ENCODE measurements around the gene C4B.

The C4B gene

DNA sequence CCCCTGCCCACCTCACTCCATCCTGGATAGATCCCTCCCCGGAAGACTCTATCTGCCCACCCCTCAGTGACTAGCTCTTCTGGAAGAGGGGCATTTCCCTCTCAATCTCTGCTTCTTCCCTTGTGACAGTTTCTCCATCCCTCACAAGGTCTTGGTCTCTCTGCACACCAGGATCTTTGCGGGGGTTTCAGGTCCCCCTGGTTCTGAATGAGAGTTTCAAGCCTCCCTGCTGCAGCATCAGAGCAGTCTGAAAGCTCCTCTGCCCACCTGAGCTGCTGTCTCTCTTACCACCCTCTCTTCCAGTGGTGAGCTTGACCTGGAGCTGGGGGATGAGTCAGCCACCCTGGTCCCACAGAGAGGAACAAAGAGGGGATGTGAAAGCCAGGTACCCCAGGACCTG is 70.2 kb downstream of the C4B start:
- TF ChIP-seq, protein P1, sequence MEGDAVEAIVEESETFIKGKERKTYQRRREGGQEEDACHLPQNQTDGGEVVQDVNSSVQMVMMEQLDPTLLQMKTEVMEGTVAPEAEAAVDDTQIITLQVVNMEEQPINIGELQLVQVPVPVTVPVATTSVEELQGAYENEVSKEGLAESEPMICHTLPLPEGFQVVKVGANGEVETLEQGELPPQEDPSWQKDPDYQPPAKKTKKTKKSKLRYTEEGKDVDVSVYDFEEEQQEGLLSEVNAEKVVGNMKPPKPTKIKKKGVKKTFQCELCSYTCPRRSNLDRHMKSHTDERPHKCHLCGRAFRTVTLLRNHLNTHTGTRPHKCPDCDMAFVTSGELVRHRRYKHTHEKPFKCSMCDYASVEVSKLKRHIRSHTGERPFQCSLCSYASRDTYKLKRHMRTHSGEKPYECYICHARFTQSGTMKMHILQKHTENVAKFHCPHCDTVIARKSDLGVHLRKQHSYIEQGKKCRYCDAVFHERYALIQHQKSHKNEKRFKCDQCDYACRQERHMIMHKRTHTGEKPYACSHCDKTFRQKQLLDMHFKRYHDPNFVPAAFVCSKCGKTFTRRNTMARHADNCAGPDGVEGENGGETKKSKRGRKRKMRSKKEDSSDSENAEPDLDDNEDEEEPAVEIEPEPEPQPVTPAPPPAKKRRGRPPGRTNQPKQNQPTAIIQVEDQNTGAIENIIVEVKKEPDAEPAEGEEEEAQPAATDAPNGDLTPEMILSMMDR (conservative IDR thresholded peaks at IDR 0.05; ENCODE audit: control insufficient read depth, insufficient read depth, low read depth, low read length), result no peak
- no peak for DNase-seq (ENCODE audit: low read depth)
- no peak overlapping the region for H3K4me3 ChIP-seq (ENCODE audit: control insufficient read depth, low read depth, low read length)
